HG03457 (cell line): ENCODE measurements around the gene NEAT1.

Experiments used
- ATAC-seq: cut with Tn5 transposase; IDR thresholded peaks from one replicate; pipeline ENCODE4 v1.9.1; 2021; ENCODE audit warnings: moderate number of reproducible peaks; ENCODE audit not compliant: unreplicated experiment

NEAT1 gene

GRCh38 chr11:65422633-65423515, at the start of gene NEAT1:
Gene NEAT1, plus strand, starts transcription at chr11:65422798.
- no peak for ATAC-seq

DNA sequence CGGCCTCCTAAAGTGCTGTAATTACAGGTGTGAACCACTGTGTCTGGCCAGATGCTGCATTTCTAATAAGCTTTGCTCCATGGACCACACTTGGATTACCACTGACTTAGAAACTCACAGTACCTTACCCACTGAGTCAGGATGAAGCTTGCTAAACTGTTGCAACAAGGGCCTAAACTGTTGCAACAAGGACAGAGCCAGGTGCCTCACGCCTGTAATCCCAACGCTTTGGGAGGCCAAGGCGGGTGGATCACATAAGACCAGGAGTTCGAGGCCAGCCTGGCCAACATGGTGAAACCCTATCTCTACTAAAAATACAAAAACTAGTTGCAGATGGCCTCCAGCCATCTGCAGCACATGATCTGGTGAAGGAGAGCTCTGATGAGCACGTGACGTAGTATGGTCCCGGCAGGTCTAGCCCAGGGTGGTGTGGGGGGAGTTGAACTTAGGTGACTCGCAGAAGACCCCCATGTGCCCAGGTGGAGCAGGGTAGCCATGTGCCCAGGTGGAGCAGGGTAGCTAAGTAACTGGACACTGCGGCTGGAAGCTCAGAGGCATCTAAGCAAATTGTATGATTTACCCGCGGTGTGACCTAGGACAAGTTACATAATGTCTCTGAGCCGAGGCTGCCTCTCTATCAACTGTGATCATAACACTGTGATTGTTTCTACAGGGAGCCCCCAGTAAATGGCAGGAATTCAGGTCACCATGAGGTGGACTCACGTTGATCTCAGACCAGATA, 48.6 kb upstream of the NEAT1 start:
- ATAC-seq, result no peak

DNA sequence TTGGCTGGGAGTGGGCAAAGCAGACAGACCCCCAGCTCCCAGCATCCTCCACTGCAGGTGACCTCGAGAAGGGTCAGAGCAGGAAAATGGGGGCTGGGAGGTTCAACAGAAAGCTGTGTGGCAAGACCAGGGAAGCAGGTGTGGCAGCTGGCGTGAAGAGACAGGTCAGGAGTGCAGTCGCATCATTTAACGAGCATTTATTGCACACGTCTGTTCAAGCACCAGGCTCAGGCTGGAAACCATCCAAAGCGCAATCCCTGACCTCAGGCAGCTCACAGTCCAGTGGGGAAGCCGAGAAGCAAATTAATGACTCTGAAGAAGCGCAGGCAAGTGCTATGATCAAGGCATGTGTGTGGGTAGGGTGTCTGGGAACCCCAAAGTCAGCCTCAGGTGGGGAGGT, 47.6 kb upstream of the NEAT1 start:
- no peak for ATAC-seq

DNA sequence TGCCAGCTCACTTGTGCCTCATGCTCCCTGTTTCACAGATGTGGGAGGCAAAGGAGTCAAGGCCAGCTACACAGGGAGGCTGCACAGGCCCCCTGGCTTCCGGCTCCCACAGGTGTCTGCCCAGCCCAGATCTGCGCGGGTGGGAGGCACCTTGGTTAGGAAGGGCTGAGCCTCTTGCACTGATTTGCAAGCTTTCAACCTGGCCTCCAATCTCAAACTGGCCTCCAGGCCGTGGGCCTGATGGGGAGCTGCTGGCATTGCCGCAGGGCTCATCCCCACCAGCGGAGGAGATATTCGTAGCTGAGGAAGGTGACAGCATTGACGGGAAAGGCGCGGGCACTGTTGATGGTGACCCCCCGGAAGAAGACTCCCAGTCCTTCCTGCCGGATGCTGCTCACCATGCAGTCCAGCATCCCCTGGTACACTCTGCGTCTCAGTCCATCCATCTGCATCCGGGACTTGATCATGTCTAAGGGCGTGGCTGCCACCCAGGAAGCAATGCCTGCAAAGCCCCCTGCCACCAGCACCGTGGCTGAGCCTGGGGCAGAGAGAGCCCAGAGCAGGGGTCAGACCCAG, 46.4 kb upstream of the NEAT1 start:
- no peak for ATAC-seq

DNA sequence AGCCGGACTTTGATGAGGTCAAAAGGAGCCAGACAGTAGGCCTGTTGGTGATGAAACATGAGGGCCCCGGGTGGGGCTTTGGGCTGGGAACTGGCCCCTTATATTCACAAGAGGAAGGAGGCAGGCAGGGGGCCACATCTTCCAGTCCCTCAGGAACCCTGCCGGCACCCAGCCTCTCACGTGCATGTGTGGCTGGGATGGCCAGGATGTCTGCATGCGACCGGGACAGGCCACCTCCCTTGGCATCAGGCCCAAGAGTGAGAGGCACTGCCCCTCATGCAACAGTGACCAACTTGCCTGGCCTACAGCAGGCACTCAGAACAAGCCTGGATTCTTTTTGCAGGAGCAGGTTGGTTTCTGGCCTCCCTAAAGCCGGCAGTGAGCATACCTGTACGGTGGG, 45.6 kb upstream of the NEAT1 start:
- ATAC-seq, result no peak

DNA sequence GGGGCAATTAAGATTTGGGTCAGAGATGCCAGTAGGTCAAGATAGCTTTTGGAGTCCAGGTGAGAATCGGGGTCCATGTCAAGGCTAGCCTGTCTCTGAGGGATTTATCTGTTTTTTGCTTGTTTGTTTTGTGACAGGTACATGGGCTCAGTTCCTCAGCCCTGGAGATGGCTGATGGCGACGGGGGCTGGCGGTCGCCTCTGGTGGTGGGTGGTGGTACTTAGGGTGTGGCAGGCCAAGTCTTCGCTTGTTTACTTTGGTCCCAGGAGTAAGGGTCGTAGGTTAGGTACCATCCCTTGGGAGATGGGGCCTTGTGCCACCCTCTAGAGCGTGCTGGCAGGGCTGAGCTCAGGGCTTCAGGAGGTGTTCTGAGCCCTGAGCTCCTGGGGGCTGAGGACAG, 44.8 kb upstream of the NEAT1 start:
- ATAC-seq, result no peak

GRCh38 chr11:65378208-65378927, 44.2 kb upstream of the NEAT1 start:
- ATAC-seq, result no peak

DNA sequence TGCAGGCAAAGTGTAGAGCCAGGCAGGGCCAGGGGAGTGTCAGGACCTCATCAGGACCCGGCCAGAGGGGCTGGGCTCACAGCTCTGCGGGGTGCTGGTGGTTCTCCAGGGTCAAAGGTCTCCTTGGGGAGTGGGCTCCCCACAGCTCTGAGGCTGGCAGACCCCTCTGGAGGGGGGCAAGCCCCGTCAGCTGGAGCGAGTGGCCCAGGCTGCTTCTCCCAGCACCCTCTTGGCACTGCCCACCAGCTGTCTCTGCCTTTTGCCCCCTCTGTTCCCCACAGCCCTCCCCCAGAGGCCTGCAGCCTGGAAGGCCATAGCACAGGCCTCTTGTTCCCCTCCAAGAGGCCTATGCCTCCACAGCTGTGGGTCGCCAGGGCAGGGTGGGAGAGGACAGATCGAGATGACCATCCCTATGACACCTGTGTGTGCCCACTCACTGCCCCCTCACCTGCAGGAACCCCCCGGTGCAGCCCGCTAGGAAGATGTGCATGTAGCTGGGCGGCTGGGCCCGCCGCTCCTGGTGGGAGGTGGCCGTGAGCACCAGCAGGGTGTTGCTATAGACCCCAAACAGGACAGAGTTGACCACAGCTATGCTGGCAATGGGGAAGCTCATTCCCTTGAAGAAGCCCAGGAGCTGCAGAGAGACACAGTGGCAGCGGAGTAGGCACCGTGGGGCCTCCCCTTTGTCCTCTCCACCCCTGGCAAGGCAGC, 43.5 kb upstream of the NEAT1 start:
- no peak for ATAC-seq

- ATAC-seq, result no peak
Measured at GRCh38 chr11:65379698-65380459, 42.7 kb upstream of the NEAT1 start.

DNA sequence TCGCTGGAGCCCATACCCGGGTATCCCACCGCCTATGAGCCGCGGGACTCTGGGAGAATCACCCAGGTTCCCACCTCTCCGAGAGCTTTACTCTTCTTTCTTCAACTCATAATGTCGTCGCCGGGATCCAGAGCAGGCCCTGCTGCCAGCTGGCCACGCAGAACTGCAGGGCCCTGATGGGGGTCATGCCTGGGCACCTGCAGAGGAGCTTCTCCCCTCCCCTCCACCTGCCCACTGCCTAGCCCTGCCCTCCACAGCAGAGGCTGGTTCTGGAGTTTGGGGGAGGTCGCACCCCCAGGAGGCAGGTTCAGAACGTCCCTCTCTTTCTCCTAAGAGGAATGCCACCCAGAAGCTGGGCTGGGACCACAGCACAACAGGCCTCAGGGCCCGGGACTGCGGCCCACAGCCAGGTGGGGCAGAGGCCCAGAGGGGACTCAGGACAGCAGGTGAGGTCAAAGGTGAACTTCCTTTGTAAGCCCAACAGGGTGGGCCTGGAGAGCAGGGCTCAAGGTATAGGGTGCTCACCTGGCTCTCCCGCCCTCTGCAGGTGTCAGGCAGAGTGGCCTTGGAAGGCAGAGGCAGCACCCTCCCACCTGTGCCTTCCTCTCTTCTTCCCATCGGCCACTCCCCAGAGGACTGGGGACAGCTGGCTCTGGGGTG, 42.0 kb upstream of the NEAT1 start:
- no peak for ATAC-seq

- ATAC-seq, result peak; percentile 2
Measured at GRCh38 chr11:65381716-65382032, 40.9 kb upstream of the NEAT1 start.

- ATAC-seq, result peak; percentile 42
Measured at GRCh38 chr11:65382033-65382803, 40.4 kb upstream of the NEAT1 start, which contains the start of gene SLC25A45. Gene SLC25A45, minus strand, starts transcription at chr11:65382646. Its CDS starts 695 bp downstream, at chr11:65381951.

GRCh38 chr11:65382804-65383368, 39.7 kb upstream of the NEAT1 start:
- ATAC-seq, result no peak

GRCh38 chr11:65383778-65384177, 38.8 kb upstream of the NEAT1 start:
- no peak for ATAC-seq

DNA sequence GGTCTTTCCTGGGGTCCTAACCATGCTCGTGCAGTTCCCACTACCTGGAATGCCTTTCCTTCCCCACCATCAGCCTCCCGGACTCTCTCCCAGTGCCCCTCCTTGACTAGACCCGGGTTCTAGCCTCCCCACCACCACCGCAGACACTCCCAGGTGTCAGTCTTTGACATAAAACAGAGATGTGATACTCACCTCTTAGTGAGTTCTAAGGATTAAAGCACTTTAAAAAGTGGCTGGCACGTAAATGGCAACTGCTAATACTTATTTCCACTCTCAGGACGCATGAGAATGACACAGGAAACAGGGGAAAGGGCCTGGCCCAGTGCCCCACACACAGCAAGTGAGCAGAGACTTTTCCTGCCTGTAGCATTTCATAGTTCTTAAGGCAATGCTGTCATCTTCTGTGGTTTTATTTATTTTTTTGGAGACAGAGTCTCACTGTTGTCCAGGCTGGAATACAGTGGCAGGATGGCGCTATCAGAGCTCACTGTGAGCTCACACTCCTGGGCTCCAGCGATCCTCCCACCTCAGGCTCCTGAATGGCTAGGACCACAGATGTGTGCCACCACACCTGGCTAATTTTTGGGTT, 38.2 kb upstream of the NEAT1 start:
- no peak for ATAC-seq

GRCh38 chr11:65386307-65387140, 36.1 kb upstream of the NEAT1 start, which contains the start of gene FRMD8:
Gene FRMD8, plus strand, starts transcription at chr11:65386637. Its CDS starts 400 bp downstream, at chr11:65387037.
- no peak for ATAC-seq

DNA sequence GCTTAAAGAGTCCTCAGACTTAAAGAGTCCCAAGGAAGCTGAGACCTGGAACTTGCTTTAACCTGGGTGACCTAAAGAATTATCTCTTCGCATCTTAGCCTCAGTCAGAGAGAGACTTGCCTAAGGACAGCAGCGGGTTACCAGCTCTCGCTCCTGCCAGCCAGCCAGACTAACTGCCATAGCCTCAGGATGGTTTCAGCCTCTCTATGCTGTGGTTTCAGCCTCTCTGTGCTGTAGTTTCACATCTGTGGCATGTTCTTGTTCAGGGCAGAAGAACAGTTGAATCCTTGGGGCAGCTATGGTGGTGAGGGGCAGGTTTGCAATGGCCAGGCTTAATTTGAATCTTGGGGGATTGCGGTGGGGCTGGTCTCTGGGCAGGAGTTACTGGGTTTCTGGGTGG, 33.9 kb upstream of the NEAT1 start:
- no peak for ATAC-seq
